HG02970 (cell line): Measurements from ENCODE around the gene JSRP1.

Source experiments
- ATAC-seq: cut with Tn5 transposase; IDR thresholded peaks from one replicate; pipeline ENCODE4 v1.9.1; 2021; ENCODE audit warnings: mild to moderate bottlenecking, moderate library complexity, moderate number of reproducible peaks; ENCODE audit not compliant: unreplicated experiment, low FRiP score

Gene JSRP1

GRCh38 chr19:2248136-2249009, 7.8 kb downstream of the JSRP1 start:
- no peak for ATAC-seq

GRCh38 chr19:2247433-2248101, 8.7 kb downstream of the JSRP1 start:
- ATAC-seq, result no peak

GRCh38 chr19:2246801-2247361, 9.3 kb downstream of the JSRP1 start:
- no peak for ATAC-seq

GRCh38 chr19:2246014-2246620, 10.1 kb downstream of the JSRP1 start:
- ATAC-seq, result no peak

GRCh38 chr19:2245273-2245672, 10.9 kb downstream of the JSRP1 start:
- no peak for ATAC-seq

- no peak for ATAC-seq
Measured at GRCh38 chr19:2244486-2244885, 11.7 kb downstream of the JSRP1 start.

GRCh38 chr19:2244125-2244411, 12.1 kb downstream of the JSRP1 start:
- ATAC-seq, result no peak

GRCh38 chr19:2243274-2244124, 12.7 kb downstream of the JSRP1 start:
- no peak for ATAC-seq

GRCh38 chr19:2242816-2243215, 13.4 kb downstream of the JSRP1 start:
- no peak for ATAC-seq

- no peak for ATAC-seq
Measured at GRCh38 chr19:2242092-2242537, 14.1 kb downstream of the JSRP1 start.

- ATAC-seq, result no peak
Measured at GRCh38 chr19:2240881-2241760, 15.1 kb downstream of the JSRP1 start.

- ATAC-seq, result no peak
Measured at GRCh38 chr19:2239771-2240770, 16.1 kb downstream of the JSRP1 start.

GRCh38 chr19:2239173-2239572, 17.0 kb downstream of the JSRP1 start:
- ATAC-seq, result no peak

- ATAC-seq, result no peak
Measured at GRCh38 chr19:2237869-2238153, 18.4 kb downstream of the JSRP1 start.

- ATAC-seq, result no peak
Measured at GRCh38 chr19:2237051-2237868, 19.0 kb downstream of the JSRP1 start.

- ATAC-seq, result peak; percentile 76
Measured at GRCh38 chr19:2236314-2237050, 19.7 kb downstream of the JSRP1 start, which contains the start of the genes PLEKHJ1 and SF3A2. TSS of gene PLEKHJ1 (minus strand) at chr19:2236329. CDS start at chr19:2236248, 81 bp downstream. TSS of gene SF3A2 (plus strand) at chr19:2236824. CDS start at chr19:2243419, 6,595 bp downstream.

- ATAC-seq, result no peak
Measured at GRCh38 chr19:2236064-2236313, 20.2 kb downstream of the JSRP1 start.
